Measurements from ENCODE around the gene CALD1. TPM values are rescaled to one million over a fixed set of nuclear protein-coding genes. Genes with fewer than 3 reads are reported as not detected.

CALD1 gene
- total RNA-seq, 3 donors from 2014 or later: 1.4 to 2.7 (median 1.6) TPM

DNA sequence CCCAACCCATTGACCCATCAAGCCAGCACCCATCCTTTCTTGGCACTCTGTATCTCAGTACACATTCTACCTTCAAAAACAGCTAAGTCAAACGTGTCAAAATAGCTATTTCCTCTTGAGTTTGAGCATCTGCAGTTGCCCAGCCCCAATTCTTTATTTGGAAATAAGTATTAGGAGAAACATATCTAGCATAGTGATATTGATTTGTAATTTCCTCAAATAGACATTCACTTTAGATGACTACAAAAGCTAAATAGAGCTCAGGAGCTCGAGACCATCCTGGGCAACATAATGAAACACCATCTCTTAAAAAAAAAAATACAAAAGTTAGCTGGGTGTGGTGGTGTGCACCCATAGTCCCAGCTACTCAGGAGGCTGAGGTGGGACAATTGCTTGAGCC, 147.6 kb downstream of the CALD1 start:
- H3K36me3 Mint-ChIP-seq (ENCODE audit: insufficient read depth): no peaks in the 10 kb centered on the region
- H3K27me3 Mint-ChIP-seq (ENCODE audit: low read depth): no peaks in the 10 kb centered on the region
- peaks cover 3% of the 10 kb centered on the region for H3K9me3 Mint-ChIP-seq
- ATAC-seq (no peak), DNase-seq (no peak)
- H3K4me3 Mint-ChIP-seq: no peak overlapping the region
- H3K4me1 Mint-ChIP-seq (ENCODE audit: low read depth): no peaks in the 10 kb centered on the region

- Mint-ChIP-seq H3K36me3 (ENCODE audit: insufficient read depth) (no peaks in the 10 kb centered on the region), H3K9me3 (peaks cover 3% of the 10 kb centered on the region), H3K4me3 (no peak overlapping the region), H3K4me1 (ENCODE audit: low read depth) (peaks cover under 1% of the 10 kb centered on the region), H3K27me3 (ENCODE audit: low read depth) (no peaks in the 10 kb centered on the region)
- no peak for ATAC-seq
- no peak for DNase-seq
Measured at GRCh38 chr7:134927723-134928122, 148.3 kb downstream of the CALD1 start.

- H3K36me3 Mint-ChIP-seq (ENCODE audit: insufficient read depth): no peaks in the 10 kb centered on the region
Measured at GRCh38 chr7:134928554-134928953, 149.1 kb downstream of the CALD1 start.

DNA sequence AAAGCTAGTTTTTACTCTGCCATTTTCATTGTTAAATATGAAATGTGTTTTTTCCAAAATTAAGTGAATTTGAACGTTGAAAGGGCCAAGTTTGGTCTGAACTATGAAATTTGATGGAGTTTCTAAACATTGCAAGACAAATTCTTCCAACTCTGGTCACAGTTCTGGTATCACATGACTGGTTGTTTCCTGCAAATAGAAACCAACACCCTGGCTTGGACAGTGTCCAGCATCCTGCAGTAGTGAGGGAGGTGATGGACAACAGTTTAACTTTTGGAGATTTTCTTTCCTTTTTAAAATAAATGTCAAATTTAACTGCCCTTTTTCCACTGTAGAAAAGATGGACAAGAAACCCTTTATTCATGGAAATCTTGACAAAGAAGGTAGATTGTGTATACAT, 152.1 kb downstream of the CALD1 start:
- DNase-seq (no peak), ATAC-seq (no peak)
- H3K36me3 Mint-ChIP-seq (ENCODE audit: insufficient read depth): no peaks in the 10 kb centered on the region
- peaks cover 11% of the 10 kb centered on the region for H3K4me1 Mint-ChIP-seq (ENCODE audit: low read depth)
- no peaks in the 10 kb centered on the region for H3K27me3 Mint-ChIP-seq (ENCODE audit: low read depth)
- H3K9me3 Mint-ChIP-seq: no peaks in the 10 kb centered on the region
- H3K4me3 Mint-ChIP-seq: no peak overlapping the region

More at GRCh38 chr7:134928554-134928953, 149.1 kb downstream of the CALD1 start:
- Mint-ChIP-seq H3K4me1 (ENCODE audit: low read depth) (peaks cover 7% of the 10 kb centered on the region), H3K9me3 (peaks cover 3% of the 10 kb centered on the region), H3K27me3 (ENCODE audit: low read depth) (no peaks in the 10 kb centered on the region), H3K4me3 (no peak overlapping the region)
- no peak for DNase-seq
- no peak for ATAC-seq

GRCh38 chr7:134932707-134933370, 153.4 kb downstream of the CALD1 start:
- Mint-ChIP-seq H3K36me3 (ENCODE audit: insufficient read depth) (no peaks in the 10 kb centered on the region), H3K27me3 (ENCODE audit: low read depth) (no peaks in the 10 kb centered on the region), H3K4me3 (peak overlapping the region; percentile 35), H3K9me3 (no peaks in the 10 kb centered on the region), H3K4me1 (ENCODE audit: low read depth) (peaks cover 11% of the 10 kb centered on the region)
- no peak for DNase-seq
- ATAC-seq: no peak

DNA sequence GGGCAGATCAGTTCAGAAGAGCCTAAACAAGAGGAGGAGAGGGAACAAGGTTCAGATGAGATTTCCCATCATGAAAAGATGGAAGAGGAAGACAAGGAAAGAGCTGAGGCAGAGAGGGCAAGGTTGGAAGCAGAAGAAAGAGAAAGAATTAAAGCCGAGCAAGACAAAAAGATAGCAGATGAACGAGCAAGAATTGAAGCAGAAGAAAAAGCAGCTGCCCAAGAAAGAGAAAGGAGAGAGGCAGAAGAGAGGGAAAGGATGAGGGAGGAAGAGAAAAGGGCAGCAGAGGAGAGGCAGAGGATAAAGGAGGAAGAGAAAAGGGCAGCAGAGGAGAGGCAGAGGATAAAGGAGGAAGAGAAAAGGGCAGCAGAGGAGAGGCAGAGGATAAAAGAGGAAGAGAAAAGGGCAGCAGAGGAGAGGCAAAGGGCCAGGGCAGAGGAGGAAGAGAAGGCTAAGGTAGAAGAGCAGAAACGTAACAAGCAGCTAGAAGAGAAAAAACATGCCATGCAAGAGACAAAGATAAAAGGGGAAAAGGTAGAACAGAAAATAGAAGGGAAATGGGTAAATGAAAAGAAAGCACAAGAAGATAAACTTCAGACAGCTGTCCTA, 154.1 kb downstream of the CALD1 start:
- H3K4me1 Mint-ChIP-seq (ENCODE audit: low read depth): peaks cover 11% of the 10 kb centered on the region
- ATAC-seq (no peak), DNase-seq (no peak)
- no peaks in the 10 kb centered on the region for H3K27me3 Mint-ChIP-seq (ENCODE audit: low read depth)
- H3K9me3 Mint-ChIP-seq: no peaks in the 10 kb centered on the region
- H3K36me3 Mint-ChIP-seq (ENCODE audit: insufficient read depth): no peaks in the 10 kb centered on the region
- no peak overlapping the region for H3K4me3 Mint-ChIP-seq

GRCh38 chr7:134935701-134936100, 156.3 kb downstream of the CALD1 start:
- no peaks in the 10 kb centered on the region for H3K9me3 Mint-ChIP-seq
- ATAC-seq: no peak
- no peak for DNase-seq
- no peak overlapping the region for H3K4me3 Mint-ChIP-seq
- H3K4me1 Mint-ChIP-seq (ENCODE audit: low read depth): peaks cover 11% of the 10 kb centered on the region
- H3K36me3 Mint-ChIP-seq (ENCODE audit: insufficient read depth): no peaks in the 10 kb centered on the region
- H3K27me3 Mint-ChIP-seq (ENCODE audit: low read depth): no peaks in the 10 kb centered on the region

DNA sequence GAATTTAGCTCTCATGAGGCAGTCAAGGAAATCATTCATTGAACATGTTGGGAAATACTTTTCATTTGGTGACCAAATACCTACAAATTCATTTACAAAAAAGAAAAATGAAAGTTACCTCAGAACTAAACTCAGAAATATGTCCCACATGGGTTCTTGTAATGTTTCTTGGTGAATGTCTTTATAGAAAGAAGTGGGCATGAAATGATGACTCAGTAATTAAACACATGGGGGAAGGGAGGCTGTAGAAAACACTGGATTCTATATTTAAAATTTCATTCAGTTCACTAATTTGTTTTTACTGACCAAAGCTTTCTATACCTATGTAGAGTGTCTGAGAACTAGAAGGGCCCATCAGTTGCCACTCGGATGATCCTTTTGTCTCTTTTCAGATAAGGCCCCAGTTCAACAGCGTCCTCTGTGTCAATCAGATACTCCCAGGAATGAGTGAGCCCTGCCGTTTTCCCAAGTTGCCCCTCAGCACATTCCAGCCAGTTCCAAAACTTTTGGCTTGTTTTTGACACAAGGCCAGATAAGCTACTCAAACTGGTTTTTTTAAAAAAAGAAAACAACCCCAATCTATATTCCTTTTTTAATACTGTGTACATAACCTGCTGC, 157.6 kb downstream of the CALD1 start:
- ATAC-seq (no peak), DNase-seq (no peak)
- H3K36me3 Mint-ChIP-seq (ENCODE audit: insufficient read depth): no peaks in the 10 kb centered on the region
- H3K27me3 Mint-ChIP-seq (ENCODE audit: low read depth): no peaks in the 10 kb centered on the region
- H3K9me3 Mint-ChIP-seq: no peaks in the 10 kb centered on the region
- peaks cover 11% of the 10 kb centered on the region for H3K4me1 Mint-ChIP-seq (ENCODE audit: low read depth)
- H3K4me3 Mint-ChIP-seq: no peak overlapping the region

GRCh38 chr7:134938141-134938540, 158.7 kb downstream of the CALD1 start:
- no peaks in the 10 kb centered on the region for H3K9me3 Mint-ChIP-seq
- ATAC-seq (no peak), DNase-seq (no peak)
- no peaks in the 10 kb centered on the region for H3K36me3 Mint-ChIP-seq (ENCODE audit: insufficient read depth)
- peaks cover 6% of the 10 kb centered on the region for H3K4me1 Mint-ChIP-seq (ENCODE audit: low read depth)
- no peak overlapping the region for H3K4me3 Mint-ChIP-seq
- no peaks in the 10 kb centered on the region for H3K27me3 Mint-ChIP-seq (ENCODE audit: low read depth)

DNA sequence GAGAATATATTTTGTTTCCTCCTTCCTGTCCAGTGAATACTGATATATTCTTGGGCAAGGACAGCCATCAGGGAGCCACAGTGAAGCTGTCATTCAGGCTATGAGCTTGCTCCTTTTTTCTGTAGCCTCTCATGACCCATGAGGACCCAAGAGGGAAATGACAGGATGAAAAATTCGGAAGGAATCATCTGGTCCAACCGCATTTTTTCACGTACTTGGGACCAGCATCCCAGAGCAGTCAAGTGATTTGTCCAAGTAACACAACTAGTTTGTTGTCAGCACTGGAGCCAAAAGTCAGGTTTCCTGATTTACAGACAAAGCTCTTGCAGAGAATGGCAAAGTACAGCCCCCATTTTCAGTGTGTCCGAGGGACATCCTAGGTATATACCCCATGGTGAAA, 159.7 kb downstream of the CALD1 start:
- H3K4me3 Mint-ChIP-seq: no peak overlapping the region
- ATAC-seq (no peak), DNase-seq (no peak)
- no peaks in the 10 kb centered on the region for H3K9me3 Mint-ChIP-seq
- no peaks in the 10 kb centered on the region for H3K27me3 Mint-ChIP-seq (ENCODE audit: low read depth)
- no peaks in the 10 kb centered on the region for H3K36me3 Mint-ChIP-seq (ENCODE audit: insufficient read depth)
- no peaks in the 10 kb centered on the region for H3K4me1 Mint-ChIP-seq (ENCODE audit: low read depth)

DNA sequence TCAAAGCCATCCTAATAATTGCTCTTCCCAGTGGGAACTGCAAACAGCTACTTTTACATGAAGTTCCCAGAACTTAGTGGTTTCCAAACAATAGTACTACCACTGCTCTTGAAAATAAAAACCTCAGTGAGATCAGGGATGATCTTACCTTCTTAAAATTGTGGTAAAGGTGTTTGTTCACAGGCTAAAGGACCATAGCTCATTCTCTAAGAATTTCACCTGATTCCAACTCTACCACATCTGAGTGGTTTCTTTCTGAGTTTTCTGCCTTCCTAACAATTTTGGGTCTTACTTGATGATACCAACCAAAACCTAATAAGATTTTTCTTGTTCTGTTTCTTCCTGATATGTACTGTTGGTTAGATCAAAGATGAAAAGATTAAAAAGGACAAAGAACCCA, 161.3 kb downstream of the CALD1 start:
- Mint-ChIP-seq H3K4me1 (ENCODE audit: low read depth) (peaks cover 4% of the 10 kb centered on the region), H3K4me3 (no peak overlapping the region), H3K27me3 (ENCODE audit: low read depth) (no peaks in the 10 kb centered on the region), H3K36me3 (ENCODE audit: insufficient read depth) (no peaks in the 10 kb centered on the region), H3K9me3 (no peaks in the 10 kb centered on the region)
- DNase-seq (no peak), ATAC-seq (no peak)

DNA sequence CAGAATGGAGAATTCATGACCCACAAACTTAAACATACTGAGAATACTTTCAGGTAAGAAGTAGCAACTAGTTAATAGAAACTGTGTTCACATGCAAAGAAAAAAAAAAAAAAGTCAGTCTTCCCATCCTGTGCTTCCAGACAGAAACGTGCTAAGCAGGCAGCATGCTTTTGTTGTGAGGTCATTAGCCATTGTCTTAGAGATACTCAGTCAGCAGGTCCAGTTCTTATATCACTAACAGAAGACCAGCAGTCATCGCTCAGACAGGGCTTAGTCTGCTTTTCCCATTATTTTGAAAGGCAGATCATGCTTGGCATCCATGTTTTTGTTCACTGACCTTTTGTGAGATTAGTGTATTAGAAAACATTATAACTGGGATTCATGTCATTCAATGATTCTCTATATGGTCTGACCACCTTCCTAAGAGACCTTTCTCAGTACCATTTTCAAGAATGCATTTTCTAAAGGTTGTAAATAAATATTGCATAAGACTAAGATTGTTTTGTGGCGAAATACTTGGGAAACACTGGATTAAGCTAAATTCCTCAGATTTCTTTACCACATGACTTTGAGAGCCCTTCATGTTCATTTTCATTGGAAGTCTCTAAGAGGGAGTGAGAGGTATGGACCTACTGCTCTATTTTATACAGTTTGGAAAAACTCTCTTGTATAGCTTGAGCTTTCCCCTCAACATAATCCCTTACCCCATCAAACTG, 161.9 kb downstream of the CALD1 start:
- no peak for ATAC-seq
- Mint-ChIP-seq H3K9me3 (no peaks in the 10 kb centered on the region), H3K27me3 (ENCODE audit: low read depth) (no peaks in the 10 kb centered on the region), H3K4me1 (ENCODE audit: low read depth) (peaks cover 8% of the 10 kb centered on the region), H3K36me3 (ENCODE audit: insufficient read depth) (no peaks in the 10 kb centered on the region), H3K4me3 (no peak overlapping the region)
- no peak for DNase-seq

DNA sequence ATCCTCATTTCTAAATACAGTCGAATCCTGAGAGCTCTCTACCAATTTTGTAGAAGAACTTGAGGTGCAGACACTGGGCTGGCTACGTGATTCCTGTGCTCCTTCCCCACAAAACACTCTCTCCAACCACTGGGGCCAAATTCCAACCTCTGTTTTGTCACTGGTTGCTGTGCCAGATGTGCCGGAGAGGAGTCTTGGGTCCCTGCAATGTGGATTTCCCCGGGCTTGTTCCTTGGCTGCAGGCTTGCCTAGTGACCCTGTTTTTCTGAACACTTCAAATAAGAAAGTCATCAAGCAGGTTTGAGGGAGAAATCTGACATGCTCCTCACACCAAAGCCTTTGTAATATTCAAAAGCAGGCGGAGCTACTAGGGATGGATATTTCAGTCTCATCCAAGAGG, 162.5 kb downstream of the CALD1 start:
- no peak overlapping the region for H3K4me3 Mint-ChIP-seq
- H3K27me3 Mint-ChIP-seq (ENCODE audit: low read depth): no peaks in the 10 kb centered on the region
- no peaks in the 10 kb centered on the region for H3K9me3 Mint-ChIP-seq
- no peaks in the 10 kb centered on the region for H3K36me3 Mint-ChIP-seq (ENCODE audit: insufficient read depth)
- H3K4me1 Mint-ChIP-seq (ENCODE audit: low read depth): peaks cover 14% of the 10 kb centered on the region
- no peak for DNase-seq
- no peak for ATAC-seq

- no peak for DNase-seq
- no peaks in the 10 kb centered on the region for H3K9me3 Mint-ChIP-seq
- H3K4me3 Mint-ChIP-seq: no peak overlapping the region
- no peaks in the 10 kb centered on the region for H3K36me3 Mint-ChIP-seq (ENCODE audit: insufficient read depth)
- peaks cover 16% of the 10 kb centered on the region for H3K4me1 Mint-ChIP-seq (ENCODE audit: low read depth)
- ATAC-seq: no peak
- no peaks in the 10 kb centered on the region for H3K27me3 Mint-ChIP-seq (ENCODE audit: low read depth)
Measured at GRCh38 chr7:134942690-134943466, 163.4 kb downstream of the CALD1 start.
